ENCODE results near the gene PPP1R2B.

- TF ChIP-seq CTCF (conservative IDR thresholded peaks at IDR 0.05), result no peak
- TF ChIP-seq EZH2 (IDR thresholded peaks at IDR 0.05; ENCODE audit: low read depth), result no peak
Measured at GRCh38 chr5:156836846-156837245, 13.2 kb upstream of the PPP1R2B start.
